Measurements from ENCODE around the gene ZSCAN22. TPM values are rescaled to one million over a fixed set of nuclear protein-coding genes. Genes with fewer than 3 reads are reported as not detected.

The ZSCAN22 gene
- total RNA-seq, 6 donors from 2014 or later, result 1.8 to 6.3 (median 3.7) TPM

GRCh38 chr19:58388175-58388526, 61.4 kb downstream of the ZSCAN22 start:
- TF ChIP-seq EP300 (IDR thresholded peaks at IDR 0.05) (no peak), POLR2AphosphoS5 (IDR thresholded peaks at IDR 0.05) (no peak), CTCF (IDR thresholded peaks at IDR 0.05) (no peak), POLR2A (IDR thresholded peaks at IDR 0.05) (no peak)
- ATAC-seq (ENCODE audit: low FRiP score in 2 of 2) (no peak), DNase-seq (no peak)
- H3K4me3 ChIP-seq, result peak overlapping the region in 3 of 4 donors; percentile 74 to 93 (median 85)
- no peak overlapping the region for H3K27ac ChIP-seq
- no peaks in the 10 kb centered on the region for H3K9me3 ChIP-seq
- peaks cover 5 to 46% (median 27%) of the 10 kb centered on the region in 4 donors for H3K36me3 ChIP-seq
- H3K4me1 ChIP-seq, result peaks cover 21 to 41% (median 28%) of the 10 kb centered on the region in 4 donors
- H3K27me3 ChIP-seq, result no peaks in the 10 kb centered on the region
- 77 to 78% methylated on average over 3 of the region's 3 CpGs for WGBS, 2 donors

Small RNA genes within 50 kb of the gene (small RNA-seq; reads per million reads assigned to genes)
- 0 reads per million in 4 donors for gene MIR4754
- 0 to 0.72 (median 0.14) reads per million in 4 donors for gene MIR6806
- gene RNA5SP473, result 0 to 1.2 (median 0) reads per million in 4 donors

Other genes with a start within 250 kb of the ZSCAN22 start
- gene ZSCAN18, start 228.8 kb upstream of the ZSCAN22 start, total RNA-seq, result 100 to 1,000 TPM in 2 of 6 donors, 10 to 100 TPM in 4; 30.6 to 116 (median 74.1) TPM
- gene ZNF329, start 176.2 kb upstream of the ZSCAN22 start, total RNA-seq, result 10 to 100 TPM in 1 of 6 donors, 1 to 10 TPM in 5; 4.9 to 18.4 (median 7.1) TPM
- 10 to 100 TPM; 19.0 to 63.9 (median 26.4) TPM for gene ZNF274, start 143.9 kb upstream of the ZSCAN22 start, total RNA-seq
- 10 to 100 TPM; 12.8 to 36.7 (median 20.8) TPM for gene ZNF544, start 98.1 kb upstream of the ZSCAN22 start, total RNA-seq
- 10 to 100 TPM in 1 of 6 donors, 1 to 10 TPM in 5; 4.5 to 13.6 (median 7.1) TPM for gene ZNF8, start 48.0 kb upstream of the ZSCAN22 start, total RNA-seq
- gene ERVK3-1, start 21.6 kb upstream of the ZSCAN22 start, total RNA-seq, result 10 to 100 TPM; 24.3 to 50.5 (median 37.0) TPM
- 10 to 100 TPM in 5 of 6 donors, 1 to 10 TPM in 1; 8.4 to 26.6 (median 16.4) TPM for gene A1BG, start 26.5 kb downstream of the ZSCAN22 start, total RNA-seq
- gene ZNF497, start 35.8 kb downstream of the ZSCAN22 start, total RNA-seq, result 10 to 100 TPM in 1 of 6 donors, 1 to 10 TPM in 5; 1.5 to 15.7 (median 4.0) TPM
- 1 to 10 TPM; 1.8 to 9.4 (median 3.7) TPM for gene ZNF837, start 54.0 kb downstream of the ZSCAN22 start, total RNA-seq
- 1,000 to 10,000 TPM in 1 of 6 donors, 100 to 1,000 TPM in 5; 291 to 1,408 (median 829) TPM for gene RPS5, start 60.3 kb downstream of the ZSCAN22 start, total RNA-seq
- gene RNF225, start 68.7 kb downstream of the ZSCAN22 start, total RNA-seq, result 1 to 10 TPM in 2 of 6 donors, under 1 TPM in 1, not detected in 3; 0.27 to 5.2 (median 2.0) TPM
- gene ZNF584, start 81.7 kb downstream of the ZSCAN22 start, total RNA-seq, result 10 to 100 TPM in 4 of 6 donors, 1 to 10 TPM in 2; 7.4 to 31.0 (median 13.1) TPM
- 10 to 100 TPM in 1 of 6 donors, 1 to 10 TPM in 5; 3.5 to 18.9 (median 5.0) TPM for gene ZNF132, start 113.2 kb downstream of the ZSCAN22 start, total RNA-seq
- gene ZNF324B, start 124.6 kb downstream of the ZSCAN22 start, total RNA-seq, result 10 to 100 TPM in 3 of 6 donors, 1 to 10 TPM in 3; 6.9 to 18.9 (median 9.8) TPM
- 10 to 100 TPM; 10.8 to 39.8 (median 18.0) TPM for gene ZNF324, start 140.1 kb downstream of the ZSCAN22 start, total RNA-seq
- gene ZNF446, start 149.4 kb downstream of the ZSCAN22 start, total RNA-seq, result 10 to 100 TPM; 10.1 to 30.4 (median 14.4) TPM
- gene SLC27A5, start 185.0 kb downstream of the ZSCAN22 start, total RNA-seq, result 10 to 100 TPM in 1 of 6 donors, 1 to 10 TPM in 5; 1.6 to 12.2 (median 6.9) TPM
- gene ZBTB45, start 192.8 kb downstream of the ZSCAN22 start, total RNA-seq, result 10 to 100 TPM; 11.9 to 19.7 (median 15.0) TPM
- 100 to 1,000 TPM; 197 to 283 (median 213) TPM for gene TRIM28, start 217.1 kb downstream of the ZSCAN22 start, total RNA-seq
- 100 to 1,000 TPM in 5 of 6 donors, 10 to 100 TPM in 1; 75.4 to 162 (median 123) TPM for gene CHMP2A, start 228.1 kb downstream of the ZSCAN22 start, total RNA-seq
- gene UBE2M, start 231.6 kb downstream of the ZSCAN22 start, total RNA-seq, result 10 to 100 TPM; 33.0 to 53.9 (median 41.6) TPM
- gene MZF1, start 246.3 kb downstream of the ZSCAN22 start, total RNA-seq, result 100 to 1,000 TPM in 1 of 6 donors, 10 to 100 TPM in 5; 34.8 to 162 (median 45.5) TPM